Endothelial cell of umbilical vein (primary cell): ENCODE results near the gene TNFAIP8. TPM values are rescaled to one million over a fixed set of nuclear protein-coding genes. Genes with fewer than 3 reads are reported as not detected.

Experiments used
- BruUV-seq: library from RNA; stranded (reverse); fragments of 400-500 nt; replicated peaks from 2 replicates; lab custom pipeline; 2021; lab: Mats Ljungman, UMichigan
- CTCF ChIA-PET: fragments of 300-600, 350-600 bp; sonication (Branson Sonifier 250); formaldehyde crosslinking; loops from one replicate; lab custom pipeline; 2021; ENCODE audit warnings: antibody characterized with exemption, inconsistent platforms; lab: Charles Lee
- POLR2A ChIA-PET: fragments of 300-600, 350-600 bp; sonication (Branson Sonifier 250); formaldehyde crosslinking; loops from one replicate; lab custom pipeline; 2021; ENCODE audit warnings: antibody characterized with exemption, inconsistent platforms; lab: Charles Lee
- DNase-seq: peaks from one replicate; pipeline ENCODE4 v3.0.0-alpha.2; 2011; ENCODE audit warnings: low read depth, low spot score
- FAIRE-seq: peaks from 2 replicates; lab custom pipeline; 2011; peaks lifted over from hg19 to GRCh38; lab: Jason Lieb, UNC
- H2AFZ ChIP-seq: 2 replicates; pipeline ENCODE4 v1.6.0; 2012; ENCODE audit warnings: low read depth, low read length, control low read depth, inconsistent platforms
- H3K27ac ChIP-seq: 2 replicates; pipeline ENCODE4 v1.5.1; 2011; ENCODE audit warnings: low read depth, mild to moderate bottlenecking, control low read depth, low read length, moderate library complexity; ENCODE audit not compliant: insufficient read depth
- H3K27me3 ChIP-seq, 2 experiments: 2 replicates each; pipeline versions ENCODE4 v1.6.0 to v1.6.1; 2011; ENCODE audit warnings: low read length in 2 of 2, mixed read lengths in 1 of 2; ENCODE audit not compliant: control insufficient read depth in 2 of 2, insufficient read depth in 2 of 2
- H3K36me3 ChIP-seq, 2 experiments: 2 replicates in 1 of 2; 3 replicates in 1 of 2; pipeline ENCODE4 v1.5.1; 2011; ENCODE audit warnings: low read length in 2 of 2, mild to moderate bottlenecking in 1 of 2, moderate library complexity in 1 of 2; ENCODE audit not compliant: control insufficient read depth in 2 of 2, insufficient read depth in 2 of 2; ENCODE audit errors: extremely low read depth in 1 of 2
- H3K4me1 ChIP-seq: 3 replicates; pipeline ENCODE4 v1.5.1; 2011; ENCODE audit warnings: mild to moderate bottlenecking, low read length; ENCODE audit not compliant: control insufficient read depth, insufficient read depth; ENCODE audit errors: extremely low read depth
- H3K4me2 ChIP-seq: 2 replicates; pipeline ENCODE4 v1.6.1; 2011; ENCODE audit warnings: low read length, control low read depth, mixed read lengths; ENCODE audit not compliant: insufficient read depth
- H3K4me3 ChIP-seq, 3 experiments: fragments of 200-600 bp in 1 of 3; sonication (generic), shearing (Covaris generic) in 1 of 3; replicated peaks in 1 of 3; 2 replicates each; pipeline ENCODE4 v1.5.1; 2011 to 2016; ENCODE audit warnings: control low read depth in 3 of 3, low read length in 3 of 3, mild to moderate bottlenecking in 2 of 3, inconsistent platforms in 1 of 3, low read depth in 1 of 3, moderate library complexity in 1 of 3; ENCODE audit not compliant: insufficient read depth in 1 of 3
- H3K79me2 ChIP-seq: 2 replicates; pipeline ENCODE4 v1.6.0; 2012; ENCODE audit warnings: low read length, inconsistent platforms; ENCODE audit not compliant: control insufficient read depth, insufficient read depth
- H3K9ac ChIP-seq: replicated peaks from 2 replicates; pipeline ENCODE3; 2011; ENCODE audit warnings: low read length, control low read depth; ENCODE audit not compliant: insufficient read depth; ENCODE audit errors: extremely low read depth
- H3K9me1 ChIP-seq: replicated peaks from 3 replicates; pipeline ENCODE4 v1.6.0; 2011; ENCODE audit warnings: mild to moderate bottlenecking, low read length; ENCODE audit not compliant: control insufficient read depth, insufficient read depth; ENCODE audit errors: extremely low read depth
- H3K9me3 ChIP-seq: replicated peaks from 2 replicates; pipeline ENCODE4 v1.5.1; 2012; ENCODE audit warnings: low read length, inconsistent platforms; ENCODE audit not compliant: control insufficient read depth, insufficient read depth
- H4K20me1 ChIP-seq: replicated peaks from 2 replicates; pipeline ENCODE3; 2011; ENCODE audit warnings: mild to moderate bottlenecking, low read length; ENCODE audit not compliant: control insufficient read depth, insufficient read depth; ENCODE audit errors: extremely low read depth
- CTCF ChIP-seq, 2 donors: IDR thresholded peaks; 1 replicate in 1 of 2; 2 replicates in 1 of 2; pipeline ENCODE4 v1.5.1; 2011; ENCODE audit warnings: low read length in 2 of 2, mild to moderate bottlenecking in 2 of 2, moderate library complexity in 2 of 2, control low read depth in 1 of 2, inconsistent platforms in 1 of 2, low read depth in 1 of 2; ENCODE audit not compliant: insufficient read depth in 1 of 2; ENCODE audit errors: extremely low read depth in 1 of 2
- EZH2 ChIP-seq: IDR thresholded peaks from 2 replicates; pipeline ENCODE4 v1.6.1; 2012; ENCODE audit warnings: borderline replicate concordance, low read depth, mild to moderate bottlenecking, moderate library complexity, low read length, inconsistent platforms; ENCODE audit not compliant: severe bottlenecking
- FOS ChIP-seq: IDR thresholded peaks from 2 replicates; pipeline ENCODE4 v1.6.1; 2011; ENCODE audit warnings: mild to moderate bottlenecking, low read length, moderate library complexity, borderline replicate concordance; ENCODE audit not compliant: insufficient read depth
- GATA2 ChIP-seq: IDR thresholded peaks from 2 replicates; pipeline ENCODE4 v1.7.0; 2011; ENCODE audit warnings: low read depth, mild to moderate bottlenecking, moderate library complexity, mixed read lengths, low read length; ENCODE audit not compliant: insufficient read length, insufficient read depth
- JUN ChIP-seq: IDR thresholded peaks from 2 replicates; pipeline ENCODE4 v1.6.1; 2011; ENCODE audit warnings: borderline replicate concordance, low read depth; ENCODE audit not compliant: insufficient read length, insufficient read depth
- MAX ChIP-seq: IDR thresholded peaks from 2 replicates; pipeline ENCODE4 v1.6.1; 2011; ENCODE audit not compliant: insufficient read depth, insufficient read length
- MYC ChIP-seq: IDR thresholded peaks from one replicate; pipeline ENCODE4 v1.6.1; 2011; ENCODE audit warnings: mild to moderate bottlenecking, low read depth, low read length
- POLR2A ChIP-seq: IDR thresholded peaks from 2 replicates; pipeline ENCODE4 v1.6.1; 2012; ENCODE audit warnings: low read depth, mild to moderate bottlenecking, control low read depth, low read length
- POLR2AphosphoS5 ChIP-seq: IDR thresholded peaks from 2 replicates; pipeline ENCODE4 v1.6.1; 2012; ENCODE audit warnings: low read depth, mild to moderate bottlenecking, control low read depth, low read length, moderate library complexity; ENCODE audit not compliant: insufficient read depth
- dilution Hi-C: fragments of 300-500 bp; cut with MboI; formaldehyde crosslinking; loops from one replicate; pipeline ENCODE4 v1.15.0; 2019; ENCODE audit warnings: low sequenced_read_pairs; ENCODE audit not compliant: extremely low pct_ligation_motif_present
- intact Hi-C: fragments of 100-400 bp; cut with micrococcal nuclease; formaldehyde crosslinking; loops from one replicate; pipeline ENCODE4 v1.10.0; 2022
- polyA plus RNA-seq, 4 experiments: library from polyadenylated mRNA; depleted of rRNA in 3 of 4; stranded (reverse) in 3 of 4; unstranded in 1 of 4; fragments of >200 nt; gene quantifications; 2 replicates each; pipeline versions ENCODE4 v1.2.1 to v1.2.3, GENCODE V29; 2011 to 2012; ENCODE audit warnings: missing spikeins in 1 of 4
- total RNA-seq: library from RNA; stranded (reverse); gene quantifications from 2 replicates; pipeline ENCODE4 v1.2.3, GENCODE V29; 2021

Gene TNFAIP8
- total and polyA plus RNA-seq, 2 donors (not counting 3 experiments of a cell fraction or from before 2014, with no cell fraction given) = 4.7 to 7.4 TPM

GRCh38 chr5:119307170-119307569, 48.6 kb upstream of the TNFAIP8 start:
- H3K9ac ChIP-seq = no peak overlapping the region
- no peak overlapping the region for H3K4me2 ChIP-seq
- BruUV-seq = no TSS peak
- H2AFZ ChIP-seq = no peak overlapping the region
- H3K27ac ChIP-seq = no peak overlapping the region
- peaks cover 45% of the 10 kb centered on the region for H3K4me1 ChIP-seq
- DNase-seq (no peak), FAIRE-seq (no peak)
- intact Hi-C loops (no loop called here), dilution Hi-C loops (no loop called here)
- no peaks in the 10 kb centered on the region for H3K79me2 ChIP-seq
- H3K4me3 ChIP-seq = no peak overlapping the region
- TF ChIP-seq FOS (no peak), GATA2 (no peak), POLR2A (no peak), EZH2 (no peak), MYC (no peak), POLR2AphosphoS5 (no peak), JUN (no peak), MAX (no peak), CTCF (IDR thresholded peaks at IDR 0.05; ENCODE audit: extremely low read depth in 1 of 2, insufficient read depth in 1 of 2, low read depth in 1 of 2, low read length in 2 of 2) (no peak)
- POLR2A ChIA-PET = no interaction called here
- no peaks in the 10 kb centered on the region for H3K9me3 ChIP-seq
- H3K36me3 ChIP-seq = no peaks in the 10 kb centered on the region
- CTCF ChIA-PET = no interaction called here
- no peaks in the 10 kb centered on the region for H3K27me3 ChIP-seq
- H3K9me1 ChIP-seq = no peaks in the 10 kb centered on the region
- no peaks in the 10 kb centered on the region for H4K20me1 ChIP-seq
